Measurements from ENCODE around the gene TMCC2. TPM values are rescaled to one million over a fixed set of nuclear protein-coding genes. Genes with fewer than 3 reads are reported as not detected.

The TMCC2 gene
- polyA plus RNA-seq, 1 experiment, result 3.4 TPM

- CTCF ChIA-PET, result interaction anchor here (1.3 to 6.9 kb wide), 4 partner anchors 11 to 267 kb away, joined by 4 to 34 read pairs (median 14); partner anchors contain the start of gene TMCC2
- DNase-seq (ENCODE audit: low read depth), result no peak
Observed at GRCh38 chr1:205240118-205240517, 12.4 kb downstream of the TMCC2 start.

DNA sequence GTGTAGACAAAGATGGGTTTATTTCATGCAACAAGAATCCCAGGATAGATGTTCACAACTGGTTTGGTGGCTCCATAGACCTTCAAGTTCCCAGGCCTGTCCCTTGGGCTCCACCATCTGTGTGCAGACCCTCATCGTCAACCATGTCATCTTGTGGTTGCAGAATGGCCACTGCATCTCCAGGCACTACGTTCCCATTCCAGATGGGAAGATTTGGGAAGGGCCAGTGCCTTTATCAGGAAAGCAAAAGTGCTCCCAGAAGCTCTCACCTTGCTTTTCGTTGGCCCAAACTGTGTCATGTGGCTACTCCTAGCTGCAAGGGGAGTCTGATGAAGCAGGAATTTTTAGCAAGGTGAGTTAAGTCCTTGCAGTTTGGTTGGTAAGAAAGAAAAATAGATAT is 12.8 kb downstream of the TMCC2 start:
- Histone ChIP-seq H3K27me3 (ENCODE audit: control insufficient read depth, insufficient read depth, low read length) (no peaks in the 10 kb centered on the region; the same call in 1 of the 2 replicates), H3K4me3 (ENCODE audit: low read depth, low read length) (no peak overlapping the region), H3K36me3 (ENCODE audit: control insufficient read depth, insufficient read depth, low read length) (0 out of 2 replicates have a peak, but pooled peaks cover 2% of the 10 kb centered on the region)
- no peak for DNase-seq (ENCODE audit: low read depth)
- CTCF ChIA-PET, result interaction anchor here (1.6 to 6.9 kb wide), 3 partner anchors 12 to 268 kb away, joined by 4 to 34 read pairs (median 24); partner anchors contain the start of gene TMCC2
- TF ChIP-seq, protein P1, sequence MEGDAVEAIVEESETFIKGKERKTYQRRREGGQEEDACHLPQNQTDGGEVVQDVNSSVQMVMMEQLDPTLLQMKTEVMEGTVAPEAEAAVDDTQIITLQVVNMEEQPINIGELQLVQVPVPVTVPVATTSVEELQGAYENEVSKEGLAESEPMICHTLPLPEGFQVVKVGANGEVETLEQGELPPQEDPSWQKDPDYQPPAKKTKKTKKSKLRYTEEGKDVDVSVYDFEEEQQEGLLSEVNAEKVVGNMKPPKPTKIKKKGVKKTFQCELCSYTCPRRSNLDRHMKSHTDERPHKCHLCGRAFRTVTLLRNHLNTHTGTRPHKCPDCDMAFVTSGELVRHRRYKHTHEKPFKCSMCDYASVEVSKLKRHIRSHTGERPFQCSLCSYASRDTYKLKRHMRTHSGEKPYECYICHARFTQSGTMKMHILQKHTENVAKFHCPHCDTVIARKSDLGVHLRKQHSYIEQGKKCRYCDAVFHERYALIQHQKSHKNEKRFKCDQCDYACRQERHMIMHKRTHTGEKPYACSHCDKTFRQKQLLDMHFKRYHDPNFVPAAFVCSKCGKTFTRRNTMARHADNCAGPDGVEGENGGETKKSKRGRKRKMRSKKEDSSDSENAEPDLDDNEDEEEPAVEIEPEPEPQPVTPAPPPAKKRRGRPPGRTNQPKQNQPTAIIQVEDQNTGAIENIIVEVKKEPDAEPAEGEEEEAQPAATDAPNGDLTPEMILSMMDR (IDR thresholded peaks at IDR 0.05; ENCODE audit: insufficient read depth, low read depth, low read length), result no peak
- POLR2A ChIA-PET, result no interaction called here

More at GRCh38 chr1:205240118-205240517, 12.4 kb downstream of the TMCC2 start:
- Histone ChIP-seq H3K27me3 (ENCODE audit: control insufficient read depth, insufficient read depth, low read length) (no peaks in the 10 kb centered on the region; the same call in 1 of the 2 replicates), H3K4me3 (ENCODE audit: low read depth, low read length) (no peak overlapping the region), H3K36me3 (ENCODE audit: control insufficient read depth, insufficient read depth, low read length) (0 out of 2 replicates have a peak, but pooled peaks cover 2% of the 10 kb centered on the region)
- TF ChIP-seq, protein P1 (IDR thresholded peaks at IDR 0.05; ENCODE audit: insufficient read depth, low read depth, low read length), result no peak
- POLR2A ChIA-PET, result no interaction called here

DNA sequence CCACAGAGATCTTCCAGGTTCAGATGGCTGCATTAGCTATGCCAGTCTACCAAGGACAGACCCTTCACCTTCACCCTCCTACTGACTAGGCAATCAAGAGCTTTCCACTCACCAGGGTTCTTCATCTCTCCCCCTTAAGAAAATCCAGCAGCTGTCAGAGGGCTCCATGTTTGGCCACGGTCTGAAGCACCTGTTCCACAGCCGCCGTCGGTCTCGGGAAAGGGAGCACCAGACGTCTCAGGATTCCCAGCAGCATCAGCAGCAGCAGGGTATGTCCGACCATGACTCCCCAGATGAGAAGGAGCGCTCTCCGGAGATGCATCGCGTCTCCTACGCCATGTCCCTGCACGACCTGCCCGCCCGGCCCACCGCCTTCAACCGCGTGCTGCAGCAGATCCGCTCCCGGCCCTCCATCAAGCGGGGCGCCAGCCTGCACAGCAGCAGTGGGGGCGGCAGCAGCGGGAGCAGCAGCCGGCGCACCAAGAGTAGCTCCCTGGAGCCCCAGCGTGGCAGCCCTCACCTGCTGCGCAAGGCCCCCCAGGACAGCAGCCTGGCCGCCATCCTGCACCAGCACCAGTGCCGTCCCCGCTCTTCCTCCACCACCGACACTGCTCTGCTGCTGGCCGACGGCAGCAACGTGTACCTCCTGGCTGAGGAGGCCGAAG is 13.8 kb downstream of the TMCC2 start:
- no peak for DNase-seq (ENCODE audit: low read depth)
- Histone ChIP-seq H3K36me3 (ENCODE audit: control insufficient read depth, insufficient read depth, low read length) (0 out of 2 replicates have a peak, but pooled peaks cover 2% of the 10 kb centered on the region), H3K4me3 (ENCODE audit: low read depth, low read length) (no peak overlapping the region), H3K27me3 (ENCODE audit: control insufficient read depth, insufficient read depth, low read length) (no peaks in the 10 kb centered on the region; the same call in 1 of the 2 replicates)
- TF ChIP-seq, protein P1 (IDR thresholded peaks at IDR 0.05; ENCODE audit: insufficient read depth, low read depth, low read length), result no peak
- CTCF ChIA-PET, result interaction anchor here (1.0 to 6.9 kb wide), 5 partner anchors 12 to 268 kb away, joined by 3 to 34 read pairs (median 4); no protein-coding TSS in a partner anchor
- POLR2A ChIA-PET, result no interaction called here

GRCh38 chr1:205243350-205244191 is 15.8 kb downstream of the TMCC2 start:
- no peak overlapping the region for H3K4me3 ChIP-seq (ENCODE audit: low read depth, low read length)
- no peaks in the 10 kb centered on the region; the same call in 1 of the 2 replicates for H3K27me3 ChIP-seq (ENCODE audit: control insufficient read depth, insufficient read depth, low read length)
- CTCF ChIA-PET, result interaction anchor here (1.3 to 6.4 kb wide), 5 partner anchors 11 to 82 kb away, joined by 3 to 67 read pairs (median 5); no protein-coding TSS in a partner anchor
- POLR2A ChIA-PET, result no interaction called here
- H3K36me3 ChIP-seq (ENCODE audit: control insufficient read depth, insufficient read depth, low read length), result 0 out of 2 replicates have a peak, but pooled peaks cover 2% of the 10 kb centered on the region
- TF ChIP-seq, protein P1 (IDR thresholded peaks at IDR 0.05; ENCODE audit: insufficient read depth, low read depth, low read length), result no peak
- no peak for DNase-seq (ENCODE audit: low read depth)
